Loucy (cell line): ENCODE measurements around the gene SEMA6D.

ENCODE experiments used
- H2AFZ ChIP-seq: fragments of 200-600 bp; sonication (generic); 2 replicates; pipeline ENCODE4 v1.6.0; 2016; ENCODE audit warnings: antibody characterized with exemption, mild to moderate bottlenecking, low read length, moderate library complexity
- H3F3A ChIP-seq: fragments of 200-600 bp; 2 replicates; pipeline ENCODE4 v1.6.0; 2016; ENCODE audit warnings: antibody characterized with exemption, low read depth, mild to moderate bottlenecking
- H3K27me3 ChIP-seq: fragments of 200-600 bp; sonication (generic); 2 replicates; pipeline ENCODE4 v1.6.1; 2014; ENCODE audit warnings: low read length, mild to moderate bottlenecking; ENCODE audit not compliant: insufficient read depth, poor library complexity, severe bottlenecking
- H3K36me3 ChIP-seq: fragments of 200-600 bp; sonication (generic); 2 replicates; pipeline ENCODE4 v1.6.1; 2016; ENCODE audit warnings: low read length; ENCODE audit not compliant: insufficient read depth
- H3K4me1 ChIP-seq: fragments of 200-600 bp; sonication (generic); 2 replicates; pipeline ENCODE4 v1.5.1; 2014; ENCODE audit warnings: low read length, mild to moderate bottlenecking; ENCODE audit not compliant: insufficient read depth, poor library complexity, severe bottlenecking
- H3K4me2 ChIP-seq: fragments of 200-600 bp; sonication (generic); 2 replicates; pipeline ENCODE4 v1.6.0; 2014; ENCODE audit warnings: antibody characterized with exemption, low read length, low read depth, mild to moderate bottlenecking; ENCODE audit not compliant: poor library complexity, severe bottlenecking
- H3K4me3 ChIP-seq: fragments of 200-600 bp; sonication (generic); 2 replicates; pipeline ENCODE4 v1.5.1; 2014; ENCODE audit warnings: low read length, mild to moderate bottlenecking, mixed read lengths; ENCODE audit not compliant: poor library complexity, severe bottlenecking
- H3K79me2 ChIP-seq: fragments of 200-600 bp; sonication (generic); 2 replicates; pipeline ENCODE4 v1.6.1; 2014; ENCODE audit warnings: low read length; ENCODE audit not compliant: insufficient read depth
- H3K9ac ChIP-seq: fragments of 200-600 bp; sonication (generic); 2 replicates; pipeline ENCODE4 v1.6.0; 2014; ENCODE audit warnings: mild to moderate bottlenecking, low read depth, low read length, moderate library complexity; ENCODE audit not compliant: poor library complexity, severe bottlenecking
- H3K9me2 ChIP-seq: fragments of 200-600 bp; sonication (generic); replicated peaks from 2 replicates; pipeline ENCODE4 v1.6.1; 2016; ENCODE audit warnings: low read depth, low read length, mixed read lengths
- H3K9me3 ChIP-seq: fragments of 200-600 bp; sonication (generic); 2 replicates; pipeline ENCODE4 v1.6.1; 2014; ENCODE audit warnings: mild to moderate bottlenecking, antibody characterized with exemption, low read length, low read depth; ENCODE audit not compliant: insufficient read depth
- H4K20me1 ChIP-seq: fragments of 200-600 bp; sonication (generic); 2 replicates; pipeline ENCODE4 v1.6.0; 2014; ENCODE audit warnings: antibody characterized with exemption, low read length, mild to moderate bottlenecking; ENCODE audit not compliant: insufficient read depth, poor library complexity, severe bottlenecking
- EZH2phosphoT487 ChIP-seq: fragments of 200-600 bp; IDR thresholded peaks from 2 replicates; pipeline ENCODE4 v1.6.1; 2018; ENCODE audit warnings: antibody characterized with exemption, mild to moderate bottlenecking, moderate library complexity, borderline replicate concordance
- TF ChIP-seq, protein P1 (sequence below): fragments of 200-600 bp; sonication (generic); conservative IDR thresholded peaks from 2 replicates; pipeline ENCODE4 v1.5.1; 2014; ENCODE audit warnings: mild to moderate bottlenecking, antibody characterized with exemption, low read length

SEMA6D gene

DNA sequence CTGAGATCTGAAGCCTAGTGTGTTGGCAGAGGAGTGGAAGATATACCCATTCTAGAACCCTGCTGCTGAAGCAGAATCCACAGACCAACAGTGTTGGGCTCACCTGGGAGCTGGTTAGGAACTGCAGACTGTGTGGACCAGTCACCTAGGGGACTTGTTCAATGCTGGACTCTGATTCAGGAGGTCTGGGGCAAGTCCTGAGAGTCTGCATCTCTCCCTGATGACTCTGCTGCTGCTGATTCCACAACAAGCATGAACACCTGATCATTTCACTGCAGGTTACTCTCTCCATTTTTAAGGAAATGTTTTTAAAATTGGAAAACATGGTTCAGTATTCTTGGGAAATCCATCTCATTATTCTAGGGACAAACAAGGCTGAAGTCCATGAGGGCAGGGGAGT lies 84.9 kb downstream of the SEMA6D start:
- TF ChIP-seq, protein P1, sequence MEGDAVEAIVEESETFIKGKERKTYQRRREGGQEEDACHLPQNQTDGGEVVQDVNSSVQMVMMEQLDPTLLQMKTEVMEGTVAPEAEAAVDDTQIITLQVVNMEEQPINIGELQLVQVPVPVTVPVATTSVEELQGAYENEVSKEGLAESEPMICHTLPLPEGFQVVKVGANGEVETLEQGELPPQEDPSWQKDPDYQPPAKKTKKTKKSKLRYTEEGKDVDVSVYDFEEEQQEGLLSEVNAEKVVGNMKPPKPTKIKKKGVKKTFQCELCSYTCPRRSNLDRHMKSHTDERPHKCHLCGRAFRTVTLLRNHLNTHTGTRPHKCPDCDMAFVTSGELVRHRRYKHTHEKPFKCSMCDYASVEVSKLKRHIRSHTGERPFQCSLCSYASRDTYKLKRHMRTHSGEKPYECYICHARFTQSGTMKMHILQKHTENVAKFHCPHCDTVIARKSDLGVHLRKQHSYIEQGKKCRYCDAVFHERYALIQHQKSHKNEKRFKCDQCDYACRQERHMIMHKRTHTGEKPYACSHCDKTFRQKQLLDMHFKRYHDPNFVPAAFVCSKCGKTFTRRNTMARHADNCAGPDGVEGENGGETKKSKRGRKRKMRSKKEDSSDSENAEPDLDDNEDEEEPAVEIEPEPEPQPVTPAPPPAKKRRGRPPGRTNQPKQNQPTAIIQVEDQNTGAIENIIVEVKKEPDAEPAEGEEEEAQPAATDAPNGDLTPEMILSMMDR: no peak
- no peak for TF ChIP-seq EZH2phosphoT487
- Histone ChIP-seq H3K9me2 (no peaks in the 10 kb centered on the region), H3K36me3 (no peaks in the 10 kb centered on the region), H3F3A (no peaks in the 10 kb centered on the region), H3K4me1 (no peaks in the 10 kb centered on the region), H3K4me3 (no peak overlapping the region), H3K79me2 (no peaks in the 10 kb centered on the region), H3K27me3 (no peaks in the 10 kb centered on the region), H2AFZ (no peak overlapping the region), H4K20me1 (no peaks in the 10 kb centered on the region), H3K9ac (no peak overlapping the region), H3K9me3 (no peaks in the 10 kb centered on the region), H3K4me2 (no peak overlapping the region)

DNA sequence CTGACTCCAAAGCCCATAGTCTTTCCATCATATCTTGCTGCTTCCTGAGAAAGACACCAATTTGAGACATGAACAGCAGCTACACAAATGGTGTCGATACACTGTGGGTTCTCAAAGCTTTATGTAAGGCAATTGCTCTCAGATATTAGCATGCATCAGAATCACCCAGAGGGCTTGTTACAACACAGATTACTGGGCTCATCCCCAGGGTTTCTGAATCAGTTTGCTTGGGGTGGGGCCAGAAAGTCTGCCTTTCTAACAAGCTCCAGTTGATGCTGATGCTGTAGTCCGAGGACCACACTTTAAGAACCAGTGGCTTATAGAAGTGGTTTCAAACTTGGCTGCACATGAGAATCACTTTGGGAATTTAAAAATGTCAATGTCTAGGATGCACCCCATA lies 86.5 kb downstream of the SEMA6D start:
- no peak overlapping the region for H3K4me3 ChIP-seq
- H3F3A ChIP-seq: no peaks in the 10 kb centered on the region
- H3K9me3 ChIP-seq: no peaks in the 10 kb centered on the region
- TF ChIP-seq, protein P1: no peak
- no peak for TF ChIP-seq EZH2phosphoT487
- H3K79me2 ChIP-seq: no peaks in the 10 kb centered on the region
- H3K9me2 ChIP-seq: no peaks in the 10 kb centered on the region
- H3K4me2 ChIP-seq: no peak overlapping the region
- H3K9ac ChIP-seq: no peak overlapping the region
- no peaks in the 10 kb centered on the region for H3K4me1 ChIP-seq
- no peaks in the 10 kb centered on the region for H4K20me1 ChIP-seq
- H3K36me3 ChIP-seq: no peaks in the 10 kb centered on the region
- no peaks in the 10 kb centered on the region for H3K27me3 ChIP-seq
- H2AFZ ChIP-seq: no peak overlapping the region

DNA sequence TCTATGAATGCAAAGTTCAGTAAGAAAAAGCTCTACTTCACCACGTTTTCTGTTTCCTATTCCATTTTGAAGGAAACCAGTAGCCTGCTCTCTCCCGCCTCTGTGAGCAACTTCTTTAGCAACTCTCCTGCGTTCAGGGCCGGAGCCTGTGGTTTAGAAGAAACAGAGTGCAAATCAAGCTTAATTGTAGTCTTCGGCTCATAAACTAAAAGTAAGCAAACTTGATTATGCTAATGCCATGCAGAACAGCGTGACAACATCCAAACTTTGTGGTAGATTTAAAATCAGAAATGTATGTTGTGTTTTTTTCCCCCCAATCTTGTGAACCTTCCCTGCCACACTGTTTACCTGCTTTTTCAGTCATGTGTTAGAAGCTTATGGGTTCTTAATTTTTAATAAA lies 87.4 kb downstream of the SEMA6D start:
- no peak overlapping the region for H3K9ac ChIP-seq
- no peak for TF ChIP-seq EZH2phosphoT487
- TF ChIP-seq, protein P1: no peak

More for the DNA sequence above, 87.4 kb downstream of the SEMA6D start:
- Histone ChIP-seq H3K36me3 (no peaks in the 10 kb centered on the region), H3K27me3 (no peaks in the 10 kb centered on the region), H3K4me3 (no peak overlapping the region), H3K4me1 (no peaks in the 10 kb centered on the region), H3K9me2 (no peaks in the 10 kb centered on the region), H3K4me2 (no peak overlapping the region), H3K79me2 (no peaks in the 10 kb centered on the region), H4K20me1 (no peaks in the 10 kb centered on the region), H3K9me3 (no peaks in the 10 kb centered on the region), H2AFZ (no peak overlapping the region), H3F3A (no peaks in the 10 kb centered on the region)
